ENCODE data around the gene C6orf89. TPM values are rescaled to one million over a fixed set of nuclear protein-coding genes. Genes with fewer than 3 reads are reported as not detected.

C6orf89 gene
- total and polyA plus RNA-seq, 2 of the 13 experiments (the other 11 are each of a cell fraction or from before 2014, with no cell fraction given), result 22.1 to 32.2 TPM

GRCh38 chr6:36914227-36914794, 28.6 kb downstream of the C6orf89 start (continued):
- TF ChIP-seq NRL (CRISPR knock-in tag; IDR thresholded peaks at IDR 0.05; ENCODE audit: borderline replicate concordance) (0 out of 2 replicates have a peak, but pooled peaks have one; percentile 54), SALL1 (CRISPR knock-in tag; IDR thresholded peaks at IDR 0.05) (peak; percentile 28; the same call in 1 of the 2 replicates), ARID5B (CRISPR knock-in tag; IDR thresholded peaks at IDR 0.05) (peak; percentile 60; the same call in 1 of the 2 replicates), CTCF (CRISPR knock-in tag; IDR thresholded peaks at IDR 0.05) (peak; percentile 65), RAD21 (CRISPR knock-in tag; IDR thresholded peaks at IDR 0.05) (peak; percentile 26; the same call in 1 of the 2 replicates), KAT8 (CRISPR knock-in tag; IDR thresholded peaks at IDR 0.05) (0 out of 2 replicates have a peak, but pooled peaks have one; percentile 22), ERF (CRISPR knock-in tag; IDR thresholded peaks at IDR 0.05) (peak; percentile 51; the same call in 1 of the 2 replicates), XRCC5 (optimal IDR thresholded peaks at IDR 0.05; ENCODE audit: low read length) (peak; percentile 82), ZNF644 (CRISPR knock-in tag; IDR thresholded peaks at IDR 0.05; ENCODE audit: low read depth) (peak; percentile 39; the same call in 1 of the 2 replicates), TGIF2 (CRISPR knock-in tag; IDR thresholded peaks at IDR 0.05) (0 out of 2 replicates have a peak, but pooled peaks have one; percentile 12), HOMEZ (CRISPR knock-in tag; IDR thresholded peaks at IDR 0.05; ENCODE audit: low read depth) (peak; percentile 34; the same call in 1 of the 2 replicates), MIER2 (CRISPR knock-in tag; IDR thresholded peaks at IDR 0.05) (no peak), TEAD3 (CRISPR knock-in tag; optimal IDR thresholded peaks at IDR 0.05; ENCODE audit: borderline replicate concordance) (peak; percentile 35), SAP130 (CRISPR knock-in tag; IDR thresholded peaks at IDR 0.05; ENCODE audit: low read depth) (peak; percentile 46), ZNF326 (CRISPR knock-in tag; IDR thresholded peaks at IDR 0.05; ENCODE audit: borderline replicate concordance) (no peak), HNF4G (IDR thresholded peaks at IDR 0.05; ENCODE audit: borderline replicate concordance, low read depth, low read length) (peak; percentile 60; the same call in 1 of the 2 replicates), HNF4G (CRISPR knock-in tag; IDR thresholded peaks at IDR 0.05; ENCODE audit: borderline replicate concordance, low read depth) (no peak), ZNF879 (CRISPR knock-in tag; IDR thresholded peaks at IDR 0.05) (no peak)
- TF ChIP-seq, protein P1, sequence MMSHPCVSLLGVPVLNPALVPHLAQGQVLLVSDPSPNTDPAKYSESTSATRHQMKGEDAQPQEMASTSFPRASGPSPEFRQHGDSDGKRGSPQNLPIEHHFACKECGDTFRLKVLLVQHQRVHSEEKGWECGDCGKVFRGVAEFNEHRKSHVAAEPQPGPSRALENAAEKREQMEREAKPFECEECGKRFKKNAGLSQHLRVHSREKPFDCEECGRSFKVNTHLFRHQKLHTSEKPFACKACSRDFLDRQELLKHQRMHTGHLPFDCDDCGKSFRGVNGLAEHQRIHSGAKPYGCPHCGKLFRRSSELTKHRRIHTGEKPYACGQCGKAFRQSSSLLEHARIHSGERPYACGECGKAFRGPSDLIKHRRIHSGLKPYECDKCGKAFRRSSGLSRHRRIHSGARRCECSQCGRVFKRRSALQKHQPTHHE (CRISPR knock-in tag; IDR thresholded peaks at IDR 0.05; ENCODE audit: borderline replicate concordance), result no peak
- TF ChIP-seq, protein P2, sequence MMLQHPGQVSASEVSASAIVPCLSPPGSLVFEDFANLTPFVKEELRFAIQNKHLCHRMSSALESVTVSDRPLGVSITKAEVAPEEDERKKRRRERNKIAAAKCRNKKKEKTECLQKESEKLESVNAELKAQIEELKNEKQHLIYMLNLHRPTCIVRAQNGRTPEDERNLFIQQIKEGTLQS (CRISPR knock-in tag; IDR thresholded peaks at IDR 0.05), result 0 out of 2 replicates have a peak, but pooled peaks have one; percentile 24

All from HepG2 (cell line).